HG03135 (cell line): Measurements from ENCODE around the gene DLX2.

Experiments used
- ATAC-seq: cut with Tn5 transposase; IDR thresholded peaks from one replicate; pipeline ENCODE4 v1.9.1; 2021; ENCODE audit warnings: mild to moderate bottlenecking, moderate library complexity; ENCODE audit not compliant: unreplicated experiment

The DLX2 gene

DNA sequence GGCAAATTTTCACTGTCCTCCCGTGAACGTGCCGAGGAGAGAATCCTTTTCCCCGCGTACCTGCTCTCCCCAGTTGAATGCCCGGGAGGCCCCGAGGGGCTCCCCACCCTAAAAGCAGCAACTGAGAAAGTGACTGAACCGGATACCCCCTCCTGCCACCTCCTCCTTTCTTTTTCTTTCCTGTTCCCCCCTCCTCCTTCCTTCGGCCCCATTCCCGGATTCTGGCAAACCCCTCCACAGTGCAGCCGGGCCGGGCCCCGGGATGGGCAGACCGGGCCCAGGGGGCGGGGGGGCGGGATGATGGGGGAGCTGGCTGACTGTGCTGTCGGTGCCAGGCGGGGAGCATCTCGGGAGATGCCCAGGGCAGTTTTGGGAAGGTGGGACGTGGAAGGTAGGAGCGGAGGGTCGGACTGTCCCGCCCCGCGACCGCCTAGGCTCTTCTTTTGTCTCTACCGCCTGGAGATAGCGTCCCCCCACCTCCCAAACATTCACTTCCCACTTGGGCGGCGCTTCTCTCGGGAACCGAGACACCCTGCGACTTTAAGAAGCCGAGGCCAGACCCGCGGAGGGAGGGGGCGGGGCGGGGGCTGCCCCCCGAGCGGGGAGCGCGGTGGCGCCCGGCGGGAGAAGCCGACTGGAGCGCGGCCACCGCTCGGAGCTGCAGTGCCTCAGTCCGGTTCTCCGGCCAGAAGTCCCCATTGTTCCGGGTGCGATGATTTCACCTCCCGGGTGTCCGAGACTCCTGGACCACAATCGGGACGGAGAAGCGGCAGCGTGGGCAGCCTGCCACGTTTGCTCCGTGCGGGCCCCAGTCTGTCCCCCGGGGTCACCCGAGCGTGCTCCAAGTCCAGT, 8.2 kb downstream of the DLX2 start:
- no peak for ATAC-seq

GRCh38 chr2:172093416-172094293, 9.0 kb downstream of the DLX2 start:
- ATAC-seq, result no peak

DNA sequence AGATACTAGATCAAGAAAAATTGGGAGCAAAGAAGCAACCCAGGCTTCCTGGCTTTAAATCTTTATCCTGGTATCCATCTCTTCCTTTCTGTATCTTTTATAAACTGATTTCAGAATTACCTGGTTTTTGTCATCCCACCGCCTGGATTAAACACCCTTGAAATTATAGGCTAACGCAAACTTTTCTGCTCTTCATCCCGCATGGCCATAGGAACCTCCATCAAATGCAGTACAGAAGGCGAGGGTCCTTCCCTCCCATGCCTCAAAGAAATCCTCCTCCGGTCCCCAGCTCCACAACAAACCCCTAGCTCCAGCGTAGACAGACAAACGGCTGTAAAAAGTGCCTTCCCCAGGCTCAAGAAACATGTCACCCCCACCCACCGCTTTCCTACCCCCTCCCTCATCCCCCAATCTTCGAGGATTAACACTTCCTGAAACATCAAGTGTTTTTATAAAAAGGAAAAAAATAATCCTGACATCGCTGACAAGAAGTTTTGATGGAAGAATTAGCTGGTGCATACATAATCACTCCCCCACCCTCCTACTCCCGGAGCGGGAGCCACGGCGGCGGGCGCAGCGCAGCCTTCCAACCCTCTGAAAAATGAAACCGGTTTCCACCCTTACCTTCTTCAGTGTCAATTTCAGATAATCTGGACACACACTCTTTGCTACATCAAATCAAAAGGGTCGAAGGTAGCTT, 9.8 kb downstream of the DLX2 start:
- ATAC-seq, result no peak

DNA sequence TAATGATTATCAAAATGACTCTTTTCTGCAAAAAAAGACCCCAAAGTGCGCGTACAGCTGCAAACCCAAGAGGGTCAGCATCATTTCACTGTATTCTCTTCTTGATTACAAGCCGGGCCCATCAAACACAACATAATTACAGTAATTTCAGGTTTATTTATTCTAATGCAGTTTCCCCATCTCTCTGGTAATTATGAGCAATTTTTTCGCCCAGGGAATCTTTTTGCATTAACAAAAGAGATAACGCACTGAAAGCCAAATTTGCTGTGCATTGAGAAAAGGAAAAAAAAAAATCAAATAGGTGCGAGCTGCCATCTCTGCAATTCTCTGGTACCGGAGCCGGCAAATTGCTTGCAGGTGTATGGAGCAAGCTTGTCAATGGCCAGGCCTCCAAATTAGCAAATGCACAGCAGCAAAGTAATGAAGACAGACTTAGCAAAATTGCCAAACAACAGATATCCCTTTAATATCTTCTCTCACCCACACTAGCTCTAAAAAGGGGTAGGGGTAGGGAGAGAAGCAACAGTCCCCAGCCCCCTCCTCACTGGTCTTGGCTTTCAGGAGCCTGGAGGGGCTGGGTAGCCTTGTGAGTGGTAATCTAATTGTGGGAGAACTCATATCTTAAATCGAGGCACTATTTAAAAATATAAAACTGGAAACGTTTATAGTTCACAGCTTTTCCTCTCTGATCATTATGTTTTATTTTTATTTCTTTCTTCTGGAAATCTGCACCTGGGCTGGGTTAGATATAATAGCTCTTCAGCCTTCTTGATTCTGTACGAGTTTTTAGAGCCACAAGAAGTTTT, 10.7 kb downstream of the DLX2 start:
- ATAC-seq, result no peak

GRCh38 chr2:172091000-172091641, 11.6 kb downstream of the DLX2 start:
- no peak for ATAC-seq

DNA sequence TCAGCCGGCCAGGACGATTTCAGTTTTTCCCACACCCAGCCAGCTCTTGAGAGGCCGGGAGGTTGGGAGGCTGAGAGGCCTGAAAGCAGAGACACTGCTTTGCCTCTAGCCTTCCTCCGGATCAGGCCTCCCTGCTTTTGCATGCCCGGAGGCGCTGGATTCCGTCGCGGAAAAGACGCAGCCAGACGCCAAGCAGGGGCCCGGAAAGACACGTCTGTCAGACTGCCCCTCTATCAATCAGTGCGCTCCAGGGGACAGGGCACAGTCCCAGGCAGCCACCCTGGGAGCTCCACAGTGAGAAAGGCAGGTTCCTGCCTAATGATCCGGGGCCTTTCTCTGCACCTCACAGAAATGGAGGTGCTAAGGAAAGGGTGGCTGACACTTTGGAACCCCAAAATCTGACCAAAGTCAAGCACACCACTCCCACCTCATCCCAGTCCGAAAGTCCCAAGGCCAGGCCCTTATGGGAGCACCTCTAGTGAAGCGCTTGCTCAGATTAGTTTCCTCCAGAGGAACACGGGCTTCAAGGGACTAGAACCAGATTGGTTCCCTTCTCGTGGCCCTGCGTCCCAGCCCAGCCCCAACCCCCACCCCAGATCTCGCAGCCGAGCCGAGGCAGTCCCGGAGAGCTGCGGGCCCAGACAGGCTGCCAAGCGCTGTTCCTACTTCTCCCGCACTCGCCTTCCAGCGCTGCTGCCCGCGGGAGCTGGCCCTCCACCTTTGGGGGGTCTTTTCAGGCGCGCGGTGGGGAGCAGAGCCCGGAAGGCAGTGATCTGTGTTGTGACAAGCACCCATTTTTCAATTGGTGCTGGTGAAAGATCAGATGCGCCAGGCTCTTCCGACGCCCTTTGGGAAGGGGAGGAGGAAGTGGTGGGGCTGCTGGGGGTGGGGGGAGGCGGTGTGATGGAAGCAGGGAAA, 12.4 kb downstream of the DLX2 start:
- no peak for ATAC-seq

- no peak for ATAC-seq
These were observed 13.1 kb downstream of the DLX2 start for GRCh38 chr2:172089633-172090032.

DNA sequence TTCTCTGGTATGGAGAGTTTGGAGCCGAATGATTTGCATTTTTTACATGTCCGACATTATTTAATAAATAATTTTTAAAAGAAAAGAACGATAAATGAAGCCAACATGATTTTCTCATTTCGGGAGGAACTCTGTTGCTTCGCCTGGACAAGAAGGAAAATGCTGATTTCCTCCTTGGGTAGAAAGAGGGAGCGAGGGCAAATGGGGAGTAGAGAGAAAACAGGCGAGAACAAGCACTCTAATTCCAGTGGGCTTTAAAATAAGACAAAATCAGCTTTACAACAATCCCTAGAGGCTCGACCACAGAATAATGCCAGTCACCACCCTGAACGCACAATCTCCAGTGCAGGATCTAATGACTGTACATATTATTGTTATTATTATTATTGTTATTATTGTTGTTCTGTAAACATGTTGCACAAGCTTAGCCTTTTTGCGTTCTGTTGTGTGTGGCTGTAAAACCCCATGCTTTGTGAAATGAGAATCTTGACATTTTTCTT, 13.6 kb downstream of the DLX2 start:
- ATAC-seq, result no peak

- no peak for ATAC-seq
These were observed 14.3 kb downstream of the DLX2 start for GRCh38 chr2:172088245-172089004.

GRCh38 chr2:172087780-172088244, 14.9 kb downstream of the DLX2 start:
- ATAC-seq, result no peak

GRCh38 chr2:172087207-172087779, 15.4 kb downstream of the DLX2 start:
- ATAC-seq, result no peak

GRCh38 chr2:172086241-172087206, 16.2 kb downstream of the DLX2 start:
- ATAC-seq, result no peak

DNA sequence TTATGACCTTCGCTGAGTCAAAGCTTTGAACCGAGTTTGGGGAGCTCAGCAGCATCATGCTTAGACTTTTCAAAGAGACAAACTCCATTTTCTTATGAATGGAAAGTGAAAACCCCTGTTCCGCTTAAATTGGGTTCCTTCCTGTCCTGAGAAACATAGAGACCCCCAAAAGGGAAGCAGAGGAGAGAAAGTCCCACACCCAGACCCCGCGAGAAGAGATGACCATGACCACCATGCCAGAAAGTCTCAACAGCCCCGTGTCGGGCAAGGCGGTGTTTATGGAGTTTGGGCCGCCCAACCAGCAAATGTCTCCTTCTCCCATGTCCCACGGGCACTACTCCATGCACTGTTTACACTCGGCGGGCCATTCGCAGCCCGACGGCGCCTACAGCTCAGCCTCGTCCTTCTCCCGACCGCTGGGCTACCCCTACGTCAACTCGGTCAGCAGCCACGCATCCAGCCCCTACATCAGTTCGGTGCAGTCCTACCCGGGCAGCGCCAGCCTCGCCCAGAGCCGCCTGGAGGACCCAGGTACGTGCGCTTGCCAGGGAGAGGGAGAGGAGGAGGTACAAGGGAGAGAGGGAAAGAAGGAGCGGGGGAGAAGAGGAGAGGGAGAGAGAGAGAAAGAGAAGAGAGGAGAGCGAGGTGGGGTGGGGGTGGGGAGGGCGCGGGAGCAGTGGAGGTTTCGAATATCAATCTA, 17.1 kb downstream of the DLX2 start, which contains the start of gene DLX1:
Gene DLX1, plus strand, starts transcription at position 48 of the 700 bp plus-strand sequence. Its CDS starts 171 bp downstream, at position 219.
- peak; percentile 7 for ATAC-seq

- peak; percentile 69 for ATAC-seq
These were observed 17.8 kb downstream of the DLX2 start for GRCh38 chr2:172084645-172085459.

DNA sequence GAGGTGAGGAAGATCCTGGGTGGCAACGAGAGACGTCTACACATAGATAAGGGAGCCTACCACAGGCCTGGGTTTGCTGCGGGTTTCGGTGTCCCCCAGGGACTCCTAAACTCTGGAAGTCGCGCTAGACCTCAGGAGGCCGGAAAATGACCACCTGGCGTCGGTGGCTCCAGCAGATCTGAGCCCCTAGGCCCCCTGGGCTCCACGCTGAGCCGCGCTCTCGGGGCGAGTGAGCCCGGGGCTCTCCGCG, 18.4 kb downstream of the DLX2 start:
- ATAC-seq, result peak; percentile 2
